K562 (cell line): Measurements from ENCODE around the gene TMOD2. TPM values are rescaled to one million over a fixed set of nuclear protein-coding genes. Genes with fewer than 3 reads are reported as not detected.
A peak's percentile ranks its signal among the peaks of the same experiment; 100 is the strongest.

ENCODE experiments used
- ATAC-seq: fragments of 200-7000 bp; cut with Tn5 transposase; 3 replicates; pipeline ENCODE4 v1.9.1; 2020; ENCODE audit warnings: moderate library complexity
- BruUV-seq: library from RNA; stranded (reverse); fragments of 400-500 nt; replicated peaks from 2 replicates; lab custom pipeline; 2021; lab: Mats Ljungman, UMichigan
- CTCF ChIA-PET: fragments of 300-600 bp; formaldehyde crosslinking; extraction: SDS; loops from one replicate; lab custom pipeline; 2021; ENCODE audit warnings: low intra/inter-chr PET ratio; lab: Yijun Ruan, JAX
- POLR2A ChIA-PET: fragments of 300-600, 350-650 bp; sonication (Branson Sonifier 250); formaldehyde crosslinking; extraction: SDS; loops from one replicate; lab custom pipeline; 2021; ENCODE audit warnings: antibody characterized with exemption, inconsistent platforms; lab: Yijun Ruan, JAX
- DNase-seq, 4 experiments: peaks; one replicate each; pipeline versions ENCODE4 v3.0.0 to v3.0.0-alpha.2; 2011 to 2018; ENCODE audit warnings: low spot score in 3 of 4, mixed read lengths in 3 of 4; ENCODE audit errors: extremely low read depth in 1 of 4
- FAIRE-seq: peaks from 2 replicates; lab custom pipeline; 2011; peaks lifted over from hg19 to GRCh38; lab: Jason Lieb, UNC
- H2AFZ ChIP-seq: 2 replicates; pipeline ENCODE4 v1.6.0; 2011; ENCODE audit warnings: low read depth, low read length, control low read depth, inconsistent platforms
- H3K27ac ChIP-seq: fragments of 200-600 bp; 3 replicates; pipeline ENCODE4 v1.8.0; 2011; ENCODE audit warnings: low read depth, mild to moderate bottlenecking, control low read depth, inconsistent platforms, low read length, moderate library complexity, mixed read lengths; ENCODE audit errors: extremely low read depth
- H3K27me3 ChIP-seq, 2 experiments: fragments of 300-600 bp in 1 of 2; 2 replicates in 1 of 2; 3 replicates in 1 of 2; pipeline versions ENCODE4 v1.6.0 to v1.8.0; 2011; ENCODE audit warnings: inconsistent platforms in 2 of 2, low read length in 2 of 2, mild to moderate bottlenecking in 1 of 2, mixed read lengths in 1 of 2, moderate library complexity in 1 of 2; ENCODE audit not compliant: control insufficient read depth in 2 of 2, insufficient read depth in 2 of 2
- H3K36me3 ChIP-seq: fragments of 300-600 bp; 3 replicates; pipeline ENCODE4 v1.8.0; 2011; ENCODE audit warnings: mild to moderate bottlenecking, low read length, inconsistent platforms; ENCODE audit not compliant: control insufficient read depth, insufficient read depth
- H3K4me1 ChIP-seq, 2 experiments: fragments of 200-600 bp in 1 of 2; replicated peaks in 1 of 2; 2 replicates in 1 of 2; 3 replicates in 1 of 2; pipeline versions ENCODE4 v1.5.1 to v1.8.0; 2011; ENCODE audit warnings: inconsistent platforms in 2 of 2, low read length in 2 of 2, mild to moderate bottlenecking in 1 of 2, mixed read lengths in 1 of 2, moderate library complexity in 1 of 2; ENCODE audit not compliant: control insufficient read depth in 2 of 2, insufficient read depth in 2 of 2
- H3K4me2 ChIP-seq: 2 replicates; pipeline ENCODE4 v1.6.1; 2011; ENCODE audit warnings: low read length, control low read depth, inconsistent platforms, mixed read lengths; ENCODE audit not compliant: insufficient read depth
- H3K4me3 ChIP-seq: fragments of 200-600 bp; sonication (generic), shearing (Covaris generic); 2 replicates; pipeline ENCODE4 v1.5.1; 2016; ENCODE audit warnings: control low read depth, inconsistent platforms
- H3K79me2 ChIP-seq: fragments of 200-600 bp; 3 replicates; pipeline ENCODE4 v1.8.0; 2011; ENCODE audit warnings: low read length, inconsistent platforms; ENCODE audit not compliant: control insufficient read depth, insufficient read depth
- H3K9ac ChIP-seq, 2 experiments: 2 replicates each; pipeline versions ENCODE4 v1.6.0 to v1.6.1; 2011; ENCODE audit warnings: low read depth in 2 of 2, low read length in 2 of 2, control low read depth in 1 of 2, inconsistent platforms in 1 of 2, mild to moderate bottlenecking in 1 of 2, mixed read lengths in 1 of 2; ENCODE audit not compliant: insufficient read depth in 1 of 2
- H3K9me1 ChIP-seq: one replicate; pipeline ENCODE4 v1.6.0; 2011; ENCODE audit warnings: inconsistent platforms, mild to moderate bottlenecking, low read length, moderate library complexity; ENCODE audit not compliant: control insufficient read depth, insufficient read depth
- H3K9me3 ChIP-seq: replicated peaks from 2 replicates; pipeline ENCODE4 v1.5.1; 2011; ENCODE audit warnings: low read depth, low read length, inconsistent platforms; ENCODE audit not compliant: control insufficient read depth, insufficient read depth
- H4K20me1 ChIP-seq: replicated peaks from 2 replicates; pipeline ENCODE4 v1.6.1; 2011; ENCODE audit warnings: low read length, inconsistent platforms, mixed read lengths; ENCODE audit not compliant: control insufficient read depth, insufficient read depth
- CBX5 ChIP-seq: IDR thresholded peaks from 2 replicates; pipeline ENCODE4 v1.6.1; 2014; ENCODE audit warnings: low read depth, borderline replicate concordance
- DIDO1 ChIP-seq: fragments of 450-650 bp; IDR thresholded peaks from 2 replicates; pipeline ENCODE4 v1.6.1; 2016; ENCODE audit warnings: low read depth, missing biosample characterization, missing genetic modification characterization
- JUND ChIP-seq, 2 experiments: IDR thresholded peaks; 2 replicates in 1 of 2; 3 replicates in 1 of 2; pipeline ENCODE4 v1.6.1; 2011; ENCODE audit warnings: borderline replicate concordance in 2 of 2, low read depth in 2 of 2, low read length in 2 of 2, improper control_type of control experiment in 1 of 2, missing biosample characterization in 1 of 2, missing genetic modification characterization in 1 of 2, missing genetic modification reagents in 1 of 2
- MAFG ChIP-seq: fragments of 450-650 bp; conservative IDR thresholded peaks from 2 replicates; pipeline ENCODE4 v1.6.1; 2016; ENCODE audit warnings: missing genetic modification characterization, missing compliant biosample characterization
- PCBP2 ChIP-seq: fragments of 200-400 bp; formaldehyde crosslinking; IDR thresholded peaks from 2 replicates; pipeline ENCODE4 v1.6.1; 2018; ENCODE audit warnings: low read length, low read depth, mild to moderate bottlenecking, moderate library complexity; ENCODE audit not compliant: poor library complexity, severe bottlenecking
- SRSF7 ChIP-seq: fragments of 200-400 bp; formaldehyde crosslinking; optimal IDR thresholded peaks from 2 replicates; pipeline ENCODE3; 2017; ENCODE audit warnings: mild to moderate bottlenecking, low read depth, low read length
- SRSF9 ChIP-seq: fragments of 200-400 bp; formaldehyde crosslinking; IDR thresholded peaks from 2 replicates; pipeline ENCODE4 v1.6.1; 2017; ENCODE audit warnings: low read depth, low read length, borderline replicate concordance
- USF2 ChIP-seq: sonication (generic); formaldehyde crosslinking; IDR thresholded peaks from 2 replicates; pipeline ENCODE4 v1.5.0; 2020; ENCODE audit warnings: missing genetic modification reagents
- ZFP30 ChIP-seq: fragments of 250-450 bp; sonication (Bioruptor Pico); IDR thresholded peaks from 2 replicates; pipeline ENCODE4 v1.8.0; 2022; ENCODE audit warnings: moderate library complexity, mild to moderate bottlenecking, inconsistent platforms, borderline replicate concordance
- ZFP91 ChIP-seq: sonication (generic); formaldehyde crosslinking; IDR thresholded peaks from 2 replicates; pipeline ENCODE4 v1.8.0; 2022; ENCODE audit warnings: mild to moderate bottlenecking, missing genetic modification reagents
- ZNF124 ChIP-seq: sonication (generic); formaldehyde crosslinking; IDR thresholded peaks from 2 replicates; pipeline ENCODE4 v1.8.1; 2022; ENCODE audit warnings: missing genetic modification reagents
- ZNF282 ChIP-seq: sonication (generic); formaldehyde crosslinking; IDR thresholded peaks from 2 replicates; pipeline ENCODE4 v1.8.1; 2023; ENCODE audit warnings: missing genetic modification reagents
- ZNF668 ChIP-seq: fragments of 250-450 bp; sonication (Bioruptor Pico); IDR thresholded peaks from 2 replicates; pipeline ENCODE4 v1.8.0; 2022; ENCODE audit warnings: mild to moderate bottlenecking, inconsistent platforms
- ZNF77 ChIP-seq: fragments of 250-450 bp; sonication (Bioruptor Pico); IDR thresholded peaks from 2 replicates; pipeline ENCODE4 v1.5.0; 2020
- ZSCAN32 ChIP-seq: fragments of 450-650 bp; formaldehyde crosslinking; IDR thresholded peaks from 2 replicates; pipeline ENCODE4 v1.4.0; 2020; ENCODE audit warnings: mild to moderate bottlenecking, moderate library complexity
- WGBS: fragments of 100-300 bp; shearing (Covaris generic); methylation state at CpG from one replicate; pipeline ENCODE4 v1.1.6; 2016; ENCODE audit warnings: low coverage, mixed read lengths; ENCODE audit not compliant: insufficient coverage; ENCODE audit errors: missing lambda C conversion rate; 5-methylcytosine and 5-hydroxymethylcytosine counted together
- in situ Hi-C: fragments of 300-500 bp; cut with MboI; formaldehyde crosslinking; loops from 4 replicates; pipeline ENCODE4 v1.15.0; 2018; ENCODE audit warnings: inconsistent platforms, mixed read lengths
- intact Hi-C: fragments of 100-400 bp; cut with micrococcal nuclease; formaldehyde crosslinking; loops from 2 replicates; pipeline ENCODE4 v1.14.2; 2022
- polyA plus RNA-seq, 8 experiments: library from polyadenylated mRNA; depleted of rRNA in 4 of 8; stranded (reverse) in 5 of 8; unstranded in 3 of 8; fragments of >200 nt; fragmentation: Nextera tagmentation in 2 of 8; fragmentation: Illumina TruSeq in 1 of 8; extraction: Ambion mirVana in 2 of 8; extraction: Trizol in 1 of 8; gene quantifications; 2 replicates each; pipeline versions ENCODE4 v1.2.1 to v1.2.3, GENCODE V29; 2011 to 2014; ENCODE audit warnings: inconsistent platforms in 1 of 8, missing spikeins in 1 of 8
- total RNA-seq, 7 experiments: library from RNA; depleted of rRNA in 6 of 7; stranded (reverse); fragments of >200 nt in 6 of 7; fragmentation: Illumina TruSeq in 2 of 7; extraction: Trizol in 2 of 7; gene quantifications; 2 replicates each; pipeline versions ENCODE4 v1.2.1 to v1.2.3, GENCODE V29; 2011 to 2021; ENCODE audit warnings: low replicate concordance in 1 of 7
- TF ChIP-seq, protein P1 (sequence below): sonication (generic); formaldehyde crosslinking; IDR thresholded peaks from 2 replicates; pipeline ENCODE4 v1.8.0; 2022; ENCODE audit warnings: mild to moderate bottlenecking, missing genetic modification reagents, borderline replicate concordance

TMOD2 gene
- total and polyA plus RNA-seq, 9 of the 15 experiments (the other 6 are each of a cell fraction or from before 2014, with no cell fraction given), result 0.49 to 3.8 (median 3.0) TPM

- TF ChIP-seq MAFG (tag), result 0 out of 2 replicates have a peak, but pooled peaks have one; percentile 7
- no peak for TF ChIP-seq SRSF7
Observed at GRCh38 chr15:51739061-51739712, 12.2 kb upstream of the TMOD2 start (continued).

- DNase-seq (no peak), ATAC-seq (no peak), FAIRE-seq (no peak)
- 2% methylated on average over 5 of the region's 5 CpGs for WGBS
- ChIA-PET CTCF (no interaction called here), POLR2A (interaction anchor here (1.0 to 2.7 kb wide), 2 partner anchors 9 to 11 kb away, joined by 3 to 15 read pairs; partner anchors contain the start of gene LYSMD2)
- Histone ChIP-seq H3K9me3 (no peaks in the 10 kb centered on the region), H3K9me1 (no peaks in the 10 kb centered on the region), H3K27ac (no peak overlapping the region), H3K4me2 (0 out of 2 replicates have a peak overlapping the region, but pooled peaks have one; percentile 19), H2AFZ (peak overlapping the region; percentile 9), H3K4me1 (peaks cover 11 to 13% of the 10 kb centered on the region in 2 experiments; a peak in 4 of 5 replicates), H3K79me2 (no peaks in the 10 kb centered on the region; the same call in 2 of the 3 replicates), H3K36me3 (no peaks in the 10 kb centered on the region; the same call in 2 of the 3 replicates), H3K27me3 (no peaks in the 10 kb centered on the region; a peak in 1 of 5 replicates), H4K20me1 (no peaks in the 10 kb centered on the region), H3K4me3 (no peak overlapping the region), H3K9ac (no peak overlapping the region)
- intact Hi-C loops, result no loop called here
- in situ Hi-C loops, result no loop called here
- BruUV-seq, result no TSS peak
- TF ChIP-seq ZNF124 (CRISPR knock-in tag) (no peak), PCBP2 (no peak), CBX5 (no peak), SRSF9 (no peak), ZFP91 (no peak), ZSCAN32 (CRISPR knock-in tag) (no peak), ZNF77 (CRISPR knock-in tag) (no peak), USF2 (no peak), JUND (IDR thresholded peaks at IDR 0.05; ENCODE audit: borderline replicate concordance, low read depth, low read length) (no peak), JUND (tag; IDR thresholded peaks at IDR 0.05; ENCODE audit: borderline replicate concordance, low read depth, low read length) (no peak), ZNF282 (CRISPR knock-in tag) (no peak), ZFP30 (CRISPR knock-in tag) (no peak), DIDO1 (tag) (no peak), ZNF668 (CRISPR knock-in tag) (no peak)
- TF ChIP-seq, protein P1, sequence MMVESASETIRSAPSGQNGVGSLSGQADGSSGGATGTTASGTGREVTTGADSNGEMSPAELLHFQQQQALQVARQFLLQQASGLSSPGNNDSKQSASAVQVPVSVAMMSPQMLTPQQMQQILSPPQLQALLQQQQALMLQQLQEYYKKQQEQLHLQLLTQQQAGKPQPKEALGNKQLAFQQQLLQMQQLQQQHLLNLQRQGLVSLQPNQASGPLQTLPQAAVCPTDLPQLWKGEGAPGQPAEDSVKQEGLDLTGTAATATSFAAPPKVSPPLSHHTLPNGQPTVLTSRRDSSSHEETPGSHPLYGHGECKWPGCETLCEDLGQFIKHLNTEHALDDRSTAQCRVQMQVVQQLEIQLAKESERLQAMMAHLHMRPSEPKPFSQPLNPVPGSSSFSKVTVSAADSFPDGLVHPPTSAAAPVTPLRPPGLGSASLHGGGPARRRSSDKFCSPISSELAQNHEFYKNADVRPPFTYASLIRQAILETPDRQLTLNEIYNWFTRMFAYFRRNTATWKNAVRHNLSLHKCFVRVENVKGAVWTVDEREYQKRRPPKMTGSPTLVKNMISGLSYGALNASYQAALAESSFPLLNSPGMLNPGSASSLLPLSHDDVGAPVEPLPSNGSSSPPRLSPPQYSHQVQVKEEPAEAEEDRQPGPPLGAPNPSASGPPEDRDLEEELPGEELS, result no peak
Observed at GRCh38 chr15:51749307-51749706, 2.1 kb upstream of the TMOD2 start.
